ENCODE results near the gene MYLK4. TPM values are rescaled to one million over a fixed set of nuclear protein-coding genes. Genes with fewer than 3 reads are reported as not detected.

The MYLK4 gene
- total RNA-seq, 1 donor from 2014 or later = 0.65 TPM

DNA sequence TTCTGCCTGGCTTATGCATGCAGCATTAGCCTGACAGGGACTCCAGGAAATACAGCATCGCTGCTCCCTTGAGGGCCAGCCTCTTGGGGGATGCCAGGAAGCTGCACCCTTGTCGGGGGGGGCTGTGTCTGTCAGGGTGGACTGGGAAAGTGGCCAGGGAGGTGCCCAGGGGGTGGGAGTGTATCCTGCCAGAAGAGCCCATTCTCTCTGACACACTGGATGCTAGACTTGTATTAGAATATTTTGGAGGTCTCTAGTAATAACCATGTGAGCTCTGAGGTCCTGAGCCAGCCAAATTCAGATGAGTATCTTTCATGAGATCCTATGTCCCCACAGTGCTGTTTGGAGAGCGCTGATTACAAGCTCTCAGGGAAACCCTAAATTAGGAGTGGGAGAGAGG is 89.1 kb downstream of the MYLK4 start:
- no peak overlapping the region for H3K27ac Mint-ChIP-seq
- H3K36me3 Mint-ChIP-seq = no peaks in the 10 kb centered on the region
- TF ChIP-seq, protein P1, sequence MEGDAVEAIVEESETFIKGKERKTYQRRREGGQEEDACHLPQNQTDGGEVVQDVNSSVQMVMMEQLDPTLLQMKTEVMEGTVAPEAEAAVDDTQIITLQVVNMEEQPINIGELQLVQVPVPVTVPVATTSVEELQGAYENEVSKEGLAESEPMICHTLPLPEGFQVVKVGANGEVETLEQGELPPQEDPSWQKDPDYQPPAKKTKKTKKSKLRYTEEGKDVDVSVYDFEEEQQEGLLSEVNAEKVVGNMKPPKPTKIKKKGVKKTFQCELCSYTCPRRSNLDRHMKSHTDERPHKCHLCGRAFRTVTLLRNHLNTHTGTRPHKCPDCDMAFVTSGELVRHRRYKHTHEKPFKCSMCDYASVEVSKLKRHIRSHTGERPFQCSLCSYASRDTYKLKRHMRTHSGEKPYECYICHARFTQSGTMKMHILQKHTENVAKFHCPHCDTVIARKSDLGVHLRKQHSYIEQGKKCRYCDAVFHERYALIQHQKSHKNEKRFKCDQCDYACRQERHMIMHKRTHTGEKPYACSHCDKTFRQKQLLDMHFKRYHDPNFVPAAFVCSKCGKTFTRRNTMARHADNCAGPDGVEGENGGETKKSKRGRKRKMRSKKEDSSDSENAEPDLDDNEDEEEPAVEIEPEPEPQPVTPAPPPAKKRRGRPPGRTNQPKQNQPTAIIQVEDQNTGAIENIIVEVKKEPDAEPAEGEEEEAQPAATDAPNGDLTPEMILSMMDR (conservative IDR thresholded peaks at IDR 0.05) = no peak
- peaks cover 12% of the 10 kb centered on the region for H3K4me1 Mint-ChIP-seq (ENCODE audit: unreplicated experiment)
- H3K9me3 Mint-ChIP-seq = peaks cover 6% of the 10 kb centered on the region
- DNase-seq (ENCODE audit: extremely low spot score, unreplicated experiment) = no peak
- H3K4me3 Mint-ChIP-seq = no peak overlapping the region
- no peaks in the 10 kb centered on the region for H3K27me3 Mint-ChIP-seq

DNA sequence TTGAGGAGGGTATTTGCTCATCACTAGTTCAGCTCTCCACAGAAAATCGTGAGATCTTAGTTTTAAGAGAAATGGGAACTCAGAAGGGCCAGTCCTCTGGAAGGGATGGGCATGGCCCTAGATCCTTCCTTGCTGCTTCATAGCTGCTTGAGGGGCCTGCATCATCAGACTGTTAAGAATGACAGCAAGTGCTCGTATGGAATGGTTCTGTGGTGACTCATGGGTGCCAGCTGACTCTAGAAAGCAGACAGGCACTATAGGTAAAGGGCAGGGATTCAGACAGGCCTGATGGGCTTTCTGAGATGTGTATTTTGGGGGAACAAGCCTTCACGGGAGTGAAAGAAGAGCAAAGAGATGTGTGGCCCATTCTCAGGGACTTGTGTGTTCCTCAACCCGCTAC is 90.8 kb downstream of the MYLK4 start:
- H3K27me3 Mint-ChIP-seq = no peaks in the 10 kb centered on the region
- H3K27ac Mint-ChIP-seq = no peak overlapping the region
- TF ChIP-seq, protein P1 (conservative IDR thresholded peaks at IDR 0.05) = no peak
- H3K4me3 Mint-ChIP-seq = no peak overlapping the region
- H3K36me3 Mint-ChIP-seq = no peaks in the 10 kb centered on the region
- peaks cover 6% of the 10 kb centered on the region for H3K9me3 Mint-ChIP-seq
- peaks cover 2% of the 10 kb centered on the region for H3K4me1 Mint-ChIP-seq (ENCODE audit: unreplicated experiment)
- no peak for DNase-seq (ENCODE audit: extremely low spot score, unreplicated experiment)

DNA sequence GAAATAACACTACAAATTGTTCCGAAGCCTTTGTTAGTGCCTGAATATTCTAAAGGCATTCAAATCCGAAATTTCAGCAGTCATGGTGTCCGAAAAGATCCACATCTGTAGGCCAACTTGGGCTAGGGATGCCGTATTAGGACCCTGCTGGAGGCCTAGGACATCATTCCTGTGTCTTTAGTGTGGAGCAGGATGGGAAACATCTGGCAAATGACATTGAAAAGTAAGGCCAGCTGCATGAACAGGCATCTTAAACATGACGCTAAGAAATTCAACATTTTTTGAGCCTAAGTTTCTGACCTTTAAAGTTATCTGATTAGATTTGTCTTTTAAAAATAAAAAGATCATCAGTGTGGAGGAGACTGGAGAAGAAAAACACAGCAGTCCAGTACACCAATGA is 91.3 kb downstream of the MYLK4 start:
- Mint-ChIP-seq H3K4me3 (no peak overlapping the region), H3K9me3 (peaks cover 6% of the 10 kb centered on the region), H3K27me3 (no peaks in the 10 kb centered on the region), H3K36me3 (no peaks in the 10 kb centered on the region), H3K4me1 (ENCODE audit: unreplicated experiment) (no peaks in the 10 kb centered on the region), H3K27ac (no peak overlapping the region)
- no peak for DNase-seq (ENCODE audit: extremely low spot score, unreplicated experiment)
- TF ChIP-seq, protein P1 (conservative IDR thresholded peaks at IDR 0.05) = no peak

DNA sequence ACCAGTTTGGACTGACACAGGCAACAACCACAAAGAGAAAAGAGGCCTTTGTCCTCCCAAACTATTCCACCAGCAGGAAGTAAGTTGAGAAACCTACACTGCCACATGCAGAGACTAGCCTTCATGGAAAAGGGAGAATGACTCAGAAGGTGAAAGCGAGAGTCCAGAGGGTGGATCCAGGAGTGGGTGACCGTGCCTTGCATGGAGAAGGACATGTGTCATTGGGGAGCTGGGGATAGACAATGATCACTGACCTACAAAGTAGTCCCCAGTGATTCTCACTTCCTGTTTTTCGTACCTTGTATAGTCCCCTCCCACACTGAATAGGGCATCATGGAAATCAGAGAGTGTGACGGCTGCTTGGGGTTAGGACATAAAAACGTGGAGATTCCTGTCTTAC is 91.9 kb downstream of the MYLK4 start:
- Mint-ChIP-seq H3K27me3 (no peaks in the 10 kb centered on the region), H3K4me3 (no peak overlapping the region), H3K4me1 (ENCODE audit: unreplicated experiment) (no peaks in the 10 kb centered on the region), H3K36me3 (no peaks in the 10 kb centered on the region), H3K27ac (no peak overlapping the region), H3K9me3 (peaks cover 7% of the 10 kb centered on the region)
- no peak for DNase-seq (ENCODE audit: extremely low spot score, unreplicated experiment)
- TF ChIP-seq, protein P1 (conservative IDR thresholded peaks at IDR 0.05) = no peak

DNA sequence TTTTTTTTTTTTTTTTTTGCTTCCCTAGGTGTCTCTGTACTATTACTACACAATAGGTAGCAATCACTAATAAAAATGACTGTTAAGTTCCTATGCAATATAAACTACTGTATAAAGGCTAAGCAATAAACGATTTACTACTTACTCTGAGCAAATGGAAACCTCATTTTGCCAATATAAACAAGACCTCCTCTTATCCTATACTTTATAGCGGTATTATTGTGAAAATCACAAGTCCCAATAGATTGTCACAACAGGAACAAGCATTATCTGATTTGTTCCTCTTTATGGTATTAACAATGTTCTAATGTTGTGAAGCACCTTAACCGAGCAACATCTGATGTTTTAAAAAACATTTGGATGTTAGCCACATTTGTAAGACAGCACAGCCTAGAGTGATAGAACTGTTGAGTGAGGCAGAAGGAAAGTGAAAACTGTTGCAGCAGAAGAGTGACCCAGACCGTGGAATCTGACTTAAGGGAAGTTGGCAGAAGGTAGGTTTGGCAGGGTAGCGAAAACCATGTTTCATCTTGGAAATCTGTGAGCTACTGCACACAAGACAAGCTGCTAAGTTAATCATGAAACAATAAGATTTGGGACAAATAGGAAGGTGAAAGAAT is 94.2 kb downstream of the MYLK4 start:
- H3K4me1 Mint-ChIP-seq (ENCODE audit: unreplicated experiment) = no peaks in the 10 kb centered on the region
- TF ChIP-seq, protein P1 (conservative IDR thresholded peaks at IDR 0.05) = no peak
- DNase-seq (ENCODE audit: extremely low spot score, unreplicated experiment) = no peak
- no peak overlapping the region for H3K27ac Mint-ChIP-seq
- H3K27me3 Mint-ChIP-seq = no peaks in the 10 kb centered on the region
- H3K4me3 Mint-ChIP-seq = no peak overlapping the region
- H3K36me3 Mint-ChIP-seq = peaks cover 3% of the 10 kb centered on the region
- H3K9me3 Mint-ChIP-seq = peaks cover 13% of the 10 kb centered on the region

Data from type B pancreatic cell (in vitro differentiated cells).